ENCODE data around the gene FBLN1. TPM values are rescaled to one million over a fixed set of nuclear protein-coding genes. Genes with fewer than 3 reads are reported as not detected.

The FBLN1 gene
- total and polyA plus RNA-seq, 2 of the 13 experiments (the other 11 are each of a cell fraction or from before 2014, with no cell fraction given), result 37.3 to 103 TPM

- TF ChIP-seq ZSCAN5A (CRISPR knock-in tag; IDR thresholded peaks at IDR 0.05; ENCODE audit: borderline replicate concordance), result peak; percentile 78; the same call in 1 of the 2 replicates
- no peak for TF ChIP-seq SMYD3 (CRISPR knock-in tag; IDR thresholded peaks at IDR 0.05)
- peak; percentile 57; the same call in 1 of the 2 replicates for TF ChIP-seq HIC2 (CRISPR knock-in tag; IDR thresholded peaks at IDR 0.05; ENCODE audit: low read depth)
- no peak for TF ChIP-seq DNMT3B (CRISPR knock-in tag; conservative IDR thresholded peaks at IDR 0.05)
- peak in 1 of 2 experiments; percentile 27; a peak in 1 of 4 replicates for TF ChIP-seq EP300 (IDR thresholded peaks at IDR 0.05; ENCODE audit: low read depth in 2 of 2, low read length in 2 of 2)
- TF ChIP-seq EP300 (CRISPR knock-in tag; IDR thresholded peaks at IDR 0.05; ENCODE audit: borderline replicate concordance), result peak; percentile 40; the same call in 1 of the 2 replicates
- no peak for TF ChIP-seq FOXK2 (IDR thresholded peaks at IDR 0.05)
- TF ChIP-seq GFI1 (CRISPR knock-in tag; IDR thresholded peaks at IDR 0.05; ENCODE audit: borderline replicate concordance), result no peak; the same call in 1 of the 2 replicates
- 0 out of 2 replicates have a peak, but pooled peaks have one; percentile 16 for TF ChIP-seq YEATS2 (CRISPR knock-in tag; IDR thresholded peaks at IDR 0.05; ENCODE audit: borderline replicate concordance)
- peak; percentile 60; the same call in 1 of the 2 replicates for TF ChIP-seq AHR (CRISPR knock-in tag; IDR thresholded peaks at IDR 0.05)
- peak; percentile 96 for TF ChIP-seq PHF8 (CRISPR knock-in tag; IDR thresholded peaks at IDR 0.05)
- peak; percentile 68; the same call in 1 of the 2 replicates for TF ChIP-seq DMAP1 (CRISPR knock-in tag; IDR thresholded peaks at IDR 0.05)
- TF ChIP-seq ERF (CRISPR knock-in tag; IDR thresholded peaks at IDR 0.05), result peak; percentile 61; the same call in 1 of the 2 replicates
- peak; percentile 61; the same call in 1 of the 2 replicates for TF ChIP-seq ZNF383 (CRISPR knock-in tag; IDR thresholded peaks at IDR 0.05; ENCODE audit: borderline replicate concordance)
- TF ChIP-seq SIX1 (CRISPR knock-in tag; IDR thresholded peaks at IDR 0.05; ENCODE audit: borderline replicate concordance), result peak; percentile 99
- peak; percentile 53; the same call in 1 of the 2 replicates for TF ChIP-seq PRDM15 (CRISPR knock-in tag; IDR thresholded peaks at IDR 0.05)
- peak; percentile 72 for TF ChIP-seq ZNF772 (CRISPR knock-in tag; IDR thresholded peaks at IDR 0.05)
- peak; percentile 61; the same call in 1 of the 2 replicates for TF ChIP-seq KMT2A (CRISPR knock-in tag; IDR thresholded peaks at IDR 0.05)
- TF ChIP-seq REXO4 (CRISPR knock-in tag; IDR thresholded peaks at IDR 0.05; ENCODE audit: borderline replicate concordance), result 0 out of 2 replicates have a peak, but pooled peaks have one; percentile 62
- TF ChIP-seq LCORL (IDR thresholded peaks at IDR 0.05), result 0 out of 2 replicates have a peak, but pooled peaks have one; percentile 21
- TF ChIP-seq LCORL (CRISPR knock-in tag; IDR thresholded peaks at IDR 0.05), result peak; percentile 84
- TF ChIP-seq TBX2 (CRISPR knock-in tag; IDR thresholded peaks at IDR 0.05; ENCODE audit: borderline replicate concordance), result peak; percentile 79
These were observed at the start of gene FBLN1 (continued) for GRCh38 chr22:45502215-45503049.

All from HepG2 (cell line).